ENCODE results near the gene PNCK.
"Not testable (repeated sequence)": the region's sequence is repeated elsewhere in the genome, so short reads cannot be mapped to it uniquely, and the experiment has no call there.

The PNCK gene

DNA sequence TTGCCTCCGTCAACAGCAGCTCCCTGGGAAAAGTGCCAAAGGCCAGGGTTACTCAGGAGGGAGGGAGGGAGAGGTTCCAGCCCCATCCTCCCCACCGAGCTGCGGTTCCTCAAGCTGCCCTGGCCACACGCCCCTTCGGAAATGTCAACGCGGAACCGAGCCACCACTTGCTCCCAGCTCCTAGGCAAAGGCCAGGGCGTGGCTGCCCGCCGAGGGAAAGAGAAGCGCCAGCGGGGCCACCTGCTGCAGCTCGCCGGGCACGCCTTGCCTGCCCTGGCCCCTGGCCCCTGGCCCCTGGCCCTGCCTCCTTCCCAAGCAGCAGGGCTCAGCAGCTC lies 29.4 kb upstream of the PNCK start:
- TF ChIP-seq, protein P1, sequence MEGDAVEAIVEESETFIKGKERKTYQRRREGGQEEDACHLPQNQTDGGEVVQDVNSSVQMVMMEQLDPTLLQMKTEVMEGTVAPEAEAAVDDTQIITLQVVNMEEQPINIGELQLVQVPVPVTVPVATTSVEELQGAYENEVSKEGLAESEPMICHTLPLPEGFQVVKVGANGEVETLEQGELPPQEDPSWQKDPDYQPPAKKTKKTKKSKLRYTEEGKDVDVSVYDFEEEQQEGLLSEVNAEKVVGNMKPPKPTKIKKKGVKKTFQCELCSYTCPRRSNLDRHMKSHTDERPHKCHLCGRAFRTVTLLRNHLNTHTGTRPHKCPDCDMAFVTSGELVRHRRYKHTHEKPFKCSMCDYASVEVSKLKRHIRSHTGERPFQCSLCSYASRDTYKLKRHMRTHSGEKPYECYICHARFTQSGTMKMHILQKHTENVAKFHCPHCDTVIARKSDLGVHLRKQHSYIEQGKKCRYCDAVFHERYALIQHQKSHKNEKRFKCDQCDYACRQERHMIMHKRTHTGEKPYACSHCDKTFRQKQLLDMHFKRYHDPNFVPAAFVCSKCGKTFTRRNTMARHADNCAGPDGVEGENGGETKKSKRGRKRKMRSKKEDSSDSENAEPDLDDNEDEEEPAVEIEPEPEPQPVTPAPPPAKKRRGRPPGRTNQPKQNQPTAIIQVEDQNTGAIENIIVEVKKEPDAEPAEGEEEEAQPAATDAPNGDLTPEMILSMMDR (IDR thresholded peaks at IDR 0.05; ENCODE audit: low read depth, low read length, missing control alignments) = no peak
- no peak overlapping the region for H3K4me3 ChIP-seq (ENCODE audit: low read depth, low read length)
- no peak for DNase-seq (ENCODE audit: low read depth)

DNA sequence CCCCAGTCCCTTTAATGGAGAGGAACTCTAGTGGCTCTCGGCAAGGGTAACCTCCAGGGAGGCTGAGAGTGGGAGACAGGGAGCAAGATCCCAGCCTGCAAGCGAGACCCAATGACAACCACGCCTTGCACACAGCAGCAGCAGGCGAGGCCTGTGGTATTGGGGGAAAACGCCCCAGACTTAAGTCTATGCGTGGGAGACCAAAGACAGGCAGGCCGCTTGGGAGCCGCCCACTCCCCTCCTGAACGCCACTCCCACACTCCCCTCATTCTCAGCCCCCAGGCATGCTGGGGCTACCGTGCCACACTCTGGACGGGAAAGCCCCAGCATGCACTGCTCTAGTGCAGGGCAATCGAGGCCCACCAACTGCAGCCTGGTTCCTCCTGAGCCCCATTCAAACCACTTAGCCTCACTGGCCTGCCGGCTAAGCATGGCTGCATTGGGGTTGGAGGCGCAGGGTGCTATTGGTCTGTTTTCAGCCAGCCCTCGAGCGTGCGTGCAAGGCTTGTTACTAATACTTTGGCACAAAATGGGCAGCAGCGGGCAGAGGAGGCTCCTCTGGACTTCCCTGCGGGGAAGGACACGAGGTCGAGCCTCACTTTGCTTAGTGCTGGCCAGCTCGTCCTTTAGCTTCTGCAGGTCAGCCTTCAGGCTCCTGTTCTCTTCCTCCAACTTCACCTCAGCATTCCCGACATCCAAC lies 28.9 kb upstream of the PNCK start:
- no peak for DNase-seq (ENCODE audit: low read depth)
- H3K4me3 ChIP-seq (ENCODE audit: low read depth, low read length) = no peak overlapping the region
- TF ChIP-seq, protein P1 (IDR thresholded peaks at IDR 0.05; ENCODE audit: low read depth, low read length, missing control alignments) = no peak

DNA sequence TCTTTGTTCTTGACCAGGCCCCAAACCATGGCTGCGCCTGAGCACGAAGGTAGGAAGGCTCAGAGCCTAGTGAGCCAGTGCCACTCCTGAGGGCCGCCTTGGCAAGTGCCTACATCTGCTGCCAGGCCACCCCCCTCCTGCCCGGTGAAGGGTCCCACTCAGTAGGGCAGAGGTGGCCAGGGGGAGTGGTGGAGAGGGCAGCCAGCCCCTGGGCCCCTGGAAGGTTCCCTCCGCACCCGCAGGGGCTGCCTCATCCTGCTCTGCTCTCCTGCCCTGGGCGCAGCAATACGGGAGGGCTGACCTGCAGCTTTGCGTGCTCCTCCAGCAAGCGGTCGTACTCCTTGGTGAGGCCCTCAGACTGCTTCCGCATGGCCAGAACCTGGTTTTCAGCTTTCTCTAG lies 28.1 kb upstream of the PNCK start:
- no peak overlapping the region for H3K4me3 ChIP-seq (ENCODE audit: low read depth, low read length)
- no peak for DNase-seq (ENCODE audit: low read depth)
- TF ChIP-seq, protein P1 (IDR thresholded peaks at IDR 0.05; ENCODE audit: low read depth, low read length, missing control alignments) = no peak

DNA sequence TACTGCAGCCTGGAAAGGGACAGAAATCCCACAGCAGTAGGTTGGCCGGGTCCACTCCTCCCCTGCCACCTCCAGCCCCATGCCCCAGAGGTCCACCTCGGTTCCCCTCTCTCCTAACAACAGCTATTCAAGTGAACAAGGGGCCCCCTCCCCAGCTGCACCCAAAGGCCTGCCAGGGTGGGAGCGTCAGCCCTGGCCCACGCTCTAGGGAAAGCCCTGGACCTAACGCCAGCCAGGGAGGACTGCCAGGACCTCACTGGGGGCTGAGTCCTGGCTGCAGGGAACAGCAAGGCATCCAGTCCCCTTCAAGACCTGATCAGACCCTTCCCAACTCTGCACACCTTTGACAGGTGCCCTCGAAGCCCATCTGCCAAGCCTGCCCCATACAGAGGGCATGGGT lies 27.4 kb upstream of the PNCK start:
- no peak overlapping the region for H3K4me3 ChIP-seq (ENCODE audit: low read depth, low read length)
- TF ChIP-seq, protein P1 (IDR thresholded peaks at IDR 0.05; ENCODE audit: low read depth, low read length, missing control alignments) = no peak
- no peak for DNase-seq (ENCODE audit: low read depth)

DNA sequence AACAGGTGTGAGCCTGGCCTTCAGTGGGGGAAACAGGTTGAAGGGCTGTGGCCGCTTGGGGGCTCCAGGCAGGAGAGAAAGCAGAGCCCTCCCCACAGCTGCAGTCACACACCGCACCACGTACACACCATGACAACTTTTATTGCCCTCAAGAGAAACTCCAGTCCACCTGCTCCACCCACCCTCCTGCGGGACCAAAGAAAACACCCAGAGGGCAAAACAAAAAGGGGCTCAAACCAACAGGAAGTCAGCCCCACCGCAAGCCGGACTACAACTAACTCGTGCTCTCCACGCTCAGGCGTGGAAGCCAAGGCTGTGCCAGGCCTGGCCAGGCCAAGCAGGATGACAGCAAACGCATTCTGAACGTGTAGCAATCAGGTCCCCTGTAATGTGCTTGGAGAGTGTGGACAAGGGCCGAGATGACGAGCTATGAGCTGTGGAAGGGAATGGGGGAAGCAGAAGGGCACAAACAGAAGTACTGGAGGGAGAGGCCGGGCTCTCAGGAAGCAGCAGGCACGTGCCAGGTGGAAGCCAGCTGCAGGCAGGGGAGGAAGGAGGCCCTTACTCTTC lies 26.8 kb upstream of the PNCK start:
- DNase-seq (ENCODE audit: low read depth) = no peak
- TF ChIP-seq, protein P1 (IDR thresholded peaks at IDR 0.05; ENCODE audit: low read depth, low read length, missing control alignments) = no peak

DNA sequence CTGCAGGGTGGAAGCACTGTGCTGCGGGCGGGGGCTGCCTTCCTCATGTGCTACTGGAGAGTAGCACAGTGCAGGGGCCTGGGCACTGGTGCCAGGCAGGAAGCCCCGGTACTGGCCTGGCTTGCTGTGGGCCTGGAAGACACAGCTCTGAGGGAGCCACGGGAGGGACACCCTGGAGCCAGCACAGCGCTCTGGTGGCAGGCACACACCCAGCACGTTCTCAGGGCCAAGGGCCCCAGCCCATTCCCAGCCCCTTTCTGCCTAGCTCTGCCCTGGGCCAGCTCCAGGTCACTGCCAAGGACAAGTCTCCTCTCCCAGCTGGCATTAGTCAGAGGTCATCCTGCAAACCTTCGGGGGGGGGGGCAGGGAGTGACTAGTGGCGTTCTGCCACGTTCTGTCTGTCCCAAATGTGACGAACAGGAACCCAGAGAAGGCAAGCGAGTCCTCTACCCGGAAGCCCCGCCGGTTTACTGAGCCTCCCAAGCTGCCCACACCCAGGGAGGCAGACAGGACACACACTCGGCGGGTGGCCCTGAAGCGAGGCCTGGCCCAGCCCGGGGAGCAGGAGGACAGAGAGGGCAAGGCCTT lies 26.3 kb upstream of the PNCK start:
- not testable (repeated sequence) for DNase-seq (ENCODE audit: low read depth); H3K4me3 ChIP-seq (ENCODE audit: low read depth, low read length)

More for the DNA sequence above, 26.8 kb upstream of the PNCK start:
- H3K4me3 ChIP-seq (ENCODE audit: low read depth, low read length) = no peak overlapping the region

DNA sequence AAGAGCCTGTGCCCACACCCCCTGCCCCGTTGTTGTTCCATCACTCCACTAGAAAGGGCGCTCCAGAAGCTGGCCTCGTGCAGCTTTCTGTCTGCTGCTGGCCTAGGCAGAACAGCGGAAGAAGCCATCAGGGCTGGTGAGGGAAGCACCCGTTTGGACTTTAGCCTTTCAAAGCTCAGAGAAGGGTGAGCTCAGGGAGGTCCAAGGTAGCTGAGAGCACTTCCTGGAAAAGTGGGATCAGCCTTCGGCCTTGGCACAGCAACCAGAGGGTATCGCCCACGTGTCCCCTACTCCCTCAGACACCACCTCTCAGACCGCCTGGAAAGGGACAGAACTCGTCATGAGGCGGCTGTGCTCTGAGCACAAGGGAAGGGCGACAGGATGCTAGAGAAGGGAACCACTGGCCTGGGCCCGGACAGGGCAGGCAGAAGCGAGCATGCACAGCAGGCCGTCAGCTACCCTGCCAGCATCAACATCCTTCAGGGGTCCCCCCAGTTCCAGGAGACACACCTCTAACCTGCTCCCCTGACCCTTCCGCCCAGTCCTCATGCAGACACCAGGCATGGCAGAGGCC lies 25.7 kb upstream of the PNCK start:
- not testable (repeated sequence) for H3K4me3 ChIP-seq (ENCODE audit: low read depth, low read length); DNase-seq (ENCODE audit: low read depth)

Measured in GM12864 (cell line).